Esophagus squamous epithelium (tissue), 4 donors: ENCODE results near the gene REXO5. TPM values are rescaled to one million over a fixed set of nuclear protein-coding genes. Genes with fewer than 3 reads are reported as not detected.

Experiments used
- small RNA-seq, 4 donors: library from RNA; depleted of rRNA; stranded (forward); fragments of <200 nt; gene quantifications; one replicate each; pipeline ENCODE3, GENCODE V24; 2016
- total RNA-seq, 4 donors: library from RNA; depleted of rRNA; stranded (reverse); fragments of >200 nt; gene quantifications; one replicate each; pipeline ENCODE4 v1.1.0, GENCODE V29; 2016

Gene REXO5
- total RNA-seq, 4 donors from 2014 or later: 0.49 to 3.2 (median 2.7) TPM

Small RNA genes lying within 50 kb of the gene (small RNA-seq; reads per million reads assigned to genes)
- 0 reads per million in 4 donors for gene RF00618
- 0 reads per million in 4 donors for gene RNU6-944P

Other genes with a start within 250 kb of the REXO5 start
- not detected for gene ACSM2B, start 230.2 kb upstream of the REXO5 start, total RNA-seq
- gene ACSM1, start 108.8 kb upstream of the REXO5 start, total RNA-seq: 1 to 10 TPM in 1 of 4 donors, under 1 TPM in 2, not detected in 1; 0.13 to 1.3 (median 0.76) TPM
- 10 to 100 TPM; 26.5 to 58.0 (median 44.1) TPM for gene THUMPD1, start 64.7 kb upstream of the REXO5 start, total RNA-seq
- gene ACSM3, start 42.5 kb upstream of the REXO5 start, total RNA-seq: 1 to 10 TPM in 3 of 4 donors, under 1 TPM in 1; 0.57 to 8.6 (median 3.8) TPM
- gene ERI2, start 55 bp upstream of the REXO5 start, total RNA-seq: 10 to 100 TPM; 12.5 to 20.0 (median 19.0) TPM
- gene DCUN1D3, start 93.8 kb downstream of the REXO5 start, total RNA-seq: 10 to 100 TPM; 14.5 to 37.2 (median 19.4) TPM
- gene LYRM1, start 94.2 kb downstream of the REXO5 start, total RNA-seq: 10 to 100 TPM; 21.9 to 37.9 (median 34.3) TPM